ENCODE data around the gene TBC1D7. TPM values are rescaled to one million over a fixed set of nuclear protein-coding genes. Genes with fewer than 3 reads are reported as not detected.

TBC1D7 gene
- total and polyA plus RNA-seq, 2 donors (not counting 1 experiment from before 2014, with no cell fraction given) = 21.5 to 22.3 TPM

DNA sequence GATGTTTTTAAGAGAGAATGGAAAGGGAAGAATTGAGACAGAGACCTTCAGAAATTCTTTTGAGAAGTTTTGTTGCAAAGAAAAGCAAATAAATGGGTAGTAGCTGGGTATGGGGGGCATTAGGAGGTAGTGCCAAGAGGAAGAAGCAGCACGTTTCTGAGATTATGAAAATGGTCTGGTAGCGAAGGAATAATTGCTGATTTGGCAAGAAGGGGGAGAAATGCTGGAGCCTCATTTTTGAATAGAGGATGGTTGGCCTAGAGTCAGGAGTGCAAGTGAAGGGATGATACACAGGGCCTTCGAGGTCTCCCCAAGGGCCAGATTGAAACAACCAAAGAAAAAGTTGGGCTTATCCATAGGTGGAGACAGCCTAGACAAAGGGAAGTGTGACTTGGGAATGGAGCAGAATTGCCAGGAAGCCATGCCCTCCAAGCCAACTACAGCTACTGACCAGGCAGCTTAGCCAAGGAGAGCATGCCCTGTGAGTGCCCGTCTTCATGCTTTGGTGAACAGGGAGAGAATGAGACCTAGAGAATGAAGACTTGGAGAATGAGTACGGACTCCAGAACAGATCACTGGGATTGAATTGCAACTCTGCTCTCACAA lies 14.2 kb upstream of the TBC1D7 start:
- Histone ChIP-seq H3K36me3 (replicated peaks in 1 of 2; ENCODE audit: control extremely low read depth in 1 of 2, control insufficient read depth in 1 of 2, extremely low read depth in 1 of 2, insufficient read depth in 2 of 2, low read length in 1 of 2) (no peaks in the 10 kb centered on the region), H3K9ac (ENCODE audit: low read length) (no peak overlapping the region), H3K79me2 (ENCODE audit: control insufficient read depth, insufficient read depth, low read length) (no peaks in the 10 kb centered on the region), H3K27ac (ENCODE audit: low read length in 2 of 2) (no peak overlapping the region), H3K4me3 (ENCODE audit: control extremely low read depth in 1 of 5, extremely low read depth in 1 of 5, insufficient read depth in 1 of 5, low read depth in 2 of 5, low read length in 4 of 5) (no peak overlapping the region), H4K20me1 (ENCODE audit: control insufficient read depth, insufficient read depth, low read length, poor library complexity, severe bottlenecking) (no peaks in the 10 kb centered on the region), H3K27me3 (replicated peaks in 1 of 4; ENCODE audit: control extremely low read depth in 1 of 4, control insufficient read depth in 3 of 4, insufficient read depth in 4 of 4, low read length in 3 of 4) (no peaks in the 10 kb centered on the region), H3K4me2 (replicated peaks; ENCODE audit: low read depth, low read length, poor library complexity, severe bottlenecking) (no peak overlapping the region), H3K9me3 (ENCODE audit: control extremely low read depth in 1 of 3, control insufficient read depth in 2 of 3, insufficient read depth in 1 of 3, low read length in 2 of 3) (peaks cover 0 to 8% (median 7%) of the 10 kb centered on the region in 3 donors), H3K4me1 (ENCODE audit: control insufficient read depth in 2 of 2, insufficient read depth in 2 of 2, low read length in 2 of 2) (peaks cover 34 to 35% of the 10 kb centered on the region in 2 donors), H2AFZ (ENCODE audit: insufficient read depth, low read depth, low read length, poor library complexity, severe bottlenecking) (no peak overlapping the region)
- TF ChIP-seq EZH2 (IDR thresholded peaks at IDR 0.05; ENCODE audit: borderline replicate concordance, insufficient read depth, low read depth, low read length, poor library complexity, severe bottlenecking) = no peak
- TF ChIP-seq, protein P1, sequence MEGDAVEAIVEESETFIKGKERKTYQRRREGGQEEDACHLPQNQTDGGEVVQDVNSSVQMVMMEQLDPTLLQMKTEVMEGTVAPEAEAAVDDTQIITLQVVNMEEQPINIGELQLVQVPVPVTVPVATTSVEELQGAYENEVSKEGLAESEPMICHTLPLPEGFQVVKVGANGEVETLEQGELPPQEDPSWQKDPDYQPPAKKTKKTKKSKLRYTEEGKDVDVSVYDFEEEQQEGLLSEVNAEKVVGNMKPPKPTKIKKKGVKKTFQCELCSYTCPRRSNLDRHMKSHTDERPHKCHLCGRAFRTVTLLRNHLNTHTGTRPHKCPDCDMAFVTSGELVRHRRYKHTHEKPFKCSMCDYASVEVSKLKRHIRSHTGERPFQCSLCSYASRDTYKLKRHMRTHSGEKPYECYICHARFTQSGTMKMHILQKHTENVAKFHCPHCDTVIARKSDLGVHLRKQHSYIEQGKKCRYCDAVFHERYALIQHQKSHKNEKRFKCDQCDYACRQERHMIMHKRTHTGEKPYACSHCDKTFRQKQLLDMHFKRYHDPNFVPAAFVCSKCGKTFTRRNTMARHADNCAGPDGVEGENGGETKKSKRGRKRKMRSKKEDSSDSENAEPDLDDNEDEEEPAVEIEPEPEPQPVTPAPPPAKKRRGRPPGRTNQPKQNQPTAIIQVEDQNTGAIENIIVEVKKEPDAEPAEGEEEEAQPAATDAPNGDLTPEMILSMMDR (IDR thresholded peaks at IDR 0.05) = no peak
- POLR2A ChIA-PET = no interaction called here
- Mint-ChIP-seq H3K27ac (no peak overlapping the region), H3K4me1 (peaks cover 35% of the 10 kb centered on the region), H3K27me3 (no peaks in the 10 kb centered on the region), H3K4me3 (no peak overlapping the region), H3K9me3 (ENCODE audit: insufficient read depth) (peaks cover 3% of the 10 kb centered on the region)
- CTCF ChIA-PET = interaction anchor here (0.8 to 1.7 kb wide), 3 partner anchors 148 to 232 kb away, joined by 3 to 4 read pairs (median 3); partner anchors contain the start of gene SIRT5
- ATAC-seq (ENCODE audit: low read depth) (no peak), DNase-seq (no peak)
- intact Hi-C loops (cut with micrococcal nuclease) = no loop called here
- WGBS (ENCODE audit: insufficient coverage) = 67% methylated on average over 3 of the region's 5 CpGs

Measured in B cell (primary cell).